Measurements from ENCODE around the gene JAKMIP2. TPM values are rescaled to one million over a fixed set of nuclear protein-coding genes. Genes with fewer than 3 reads are reported as not detected.

Gene JAKMIP2
- polyA plus RNA-seq, 1 of the 3 experiments (the other 2 are of a cell fraction) = 2.1 TPM

GRCh38 chr5:147779694-147780093, 2.8 kb downstream of the JAKMIP2 start:
- Histone ChIP-seq H4K20me1 (ENCODE audit: insufficient read depth) (no peaks in the 10 kb centered on the region), H3K79me2 (ENCODE audit: insufficient read depth) (no peaks in the 10 kb centered on the region; the same call in 1 of the 2 replicates), H3K27ac (ENCODE audit: low read depth in 2 of 2, low read length in 1 of 2) (peak overlapping the region in 1 of 2 experiments; percentile 99; a peak in 2 of 4 replicates), H3K9me3 (no peaks in the 10 kb centered on the region), H3K9ac (no peak overlapping the region), H3K4me3 (ENCODE audit: low read depth in 2 of 2, low read length in 1 of 2) (no peak overlapping the region), H3K9me2 (no peaks in the 10 kb centered on the region), H3K36me3 (replicated peaks in 1 of 2; ENCODE audit: control insufficient read depth in 1 of 2, insufficient read depth in 2 of 2, low read length in 1 of 2) (no peaks in the 10 kb centered on the region), H3K4me2 (no peak overlapping the region), H3F3A (replicated peaks; ENCODE audit: insufficient read depth) (peaks cover 10% of the 10 kb centered on the region), H3K27me3 (ENCODE audit: insufficient read depth) (no peaks in the 10 kb centered on the region), H3K4me1 (ENCODE audit: control insufficient read depth in 1 of 2, insufficient read depth in 2 of 2, low read depth in 1 of 2, low read length in 1 of 2) (no peaks in the 10 kb centered on the region; a peak in 2 of 4 replicates), H2AFZ (ENCODE audit: low read depth) (no peak overlapping the region)
- DNase-seq = no peak
- POLR2A ChIA-PET = no interaction called here
- TF ChIP-seq TAF1 (IDR thresholded peaks at IDR 0.05; ENCODE audit: borderline replicate concordance, low read depth, low read length) = no peak
- no peak for TF ChIP-seq GABPA (IDR thresholded peaks at IDR 0.05; ENCODE audit: low read depth)
- CTCF ChIA-PET = interaction anchor here (0.9 to 1.1 kb wide), 3 partner anchors 41 to 43 kb away, joined by 3 read pairs; no protein-coding TSS in a partner anchor
- 58% methylated on average over 1 of the region's 1 CpG for WGBS (ENCODE audit: low lambda C conversion rate)

- Histone ChIP-seq H3K4me1 (ENCODE audit: control insufficient read depth in 1 of 2, insufficient read depth in 2 of 2, low read depth in 1 of 2, low read length in 1 of 2) (no peaks in the 10 kb centered on the region; a peak in 3 of 4 replicates), H3K9me3 (no peaks in the 10 kb centered on the region), H3K9me2 (no peaks in the 10 kb centered on the region), H3K27ac (ENCODE audit: low read depth in 2 of 2, low read length in 1 of 2) (no peak overlapping the region), H3K79me2 (ENCODE audit: insufficient read depth) (no peaks in the 10 kb centered on the region; the same call in 1 of the 2 replicates), H3K36me3 (replicated peaks in 1 of 2; ENCODE audit: control insufficient read depth in 1 of 2, insufficient read depth in 2 of 2, low read length in 1 of 2) (no peaks in the 10 kb centered on the region), H2AFZ (ENCODE audit: low read depth) (no peak overlapping the region), H3K9ac (no peak overlapping the region), H3K4me3 (ENCODE audit: low read depth in 2 of 2, low read length in 1 of 2) (no peak overlapping the region), H3F3A (replicated peaks; ENCODE audit: insufficient read depth) (peaks cover 1% of the 10 kb centered on the region), H3K27me3 (ENCODE audit: insufficient read depth) (no peaks in the 10 kb centered on the region), H4K20me1 (ENCODE audit: insufficient read depth) (no peaks in the 10 kb centered on the region), H3K4me2 (no peak overlapping the region)
- whole genome bisulfite sequencing (ENCODE audit: low lambda C conversion rate) = 86% methylated on average over 4 of the region's 4 CpGs
- ChIA-PET POLR2A (no interaction called here), CTCF (no interaction called here)
- TF ChIP-seq MEF2A (IDR thresholded peaks at IDR 0.05; ENCODE audit: borderline replicate concordance, low read depth) = no peak
- no peak for TF ChIP-seq FOXJ3 (CRISPR knock-in tag; IDR thresholded peaks at IDR 0.05)
- TF ChIP-seq ZBTB33 (IDR thresholded peaks at IDR 0.05; ENCODE audit: borderline replicate concordance, low read depth) = no peak
- no peak for TF ChIP-seq GATA2 (CRISPR knock-in tag; IDR thresholded peaks at IDR 0.05)
- TF ChIP-seq CHD2 (IDR thresholded peaks at IDR 0.05; ENCODE audit: low read length, partially characterized antibody) = no peak
- DNase-seq = no peak
Observed at GRCh38 chr5:147776989-147777388, 5.5 kb downstream of the JAKMIP2 start.

- H3K79me2 ChIP-seq (ENCODE audit: insufficient read depth) = no peaks in the 10 kb centered on the region
- no peaks in the 10 kb centered on the region for H4K20me1 ChIP-seq (ENCODE audit: insufficient read depth)
- no peaks in the 10 kb centered on the region for H3K27me3 ChIP-seq (ENCODE audit: insufficient read depth)
- H3K36me3 ChIP-seq (replicated peaks in 1 of 2; ENCODE audit: control insufficient read depth in 1 of 2, insufficient read depth in 2 of 2, low read length in 1 of 2) = no peaks in the 10 kb centered on the region
- ChIA-PET POLR2A (no interaction called here), CTCF (no interaction called here)
- no peaks in the 10 kb centered on the region for H3F3A ChIP-seq (replicated peaks; ENCODE audit: insufficient read depth)
- no peaks in the 10 kb centered on the region for H3K9me2 ChIP-seq
- no peak overlapping the region for H3K9ac ChIP-seq
- WGBS (ENCODE audit: low lambda C conversion rate) = 86% methylated on average over 2 of the region's 2 CpGs
- H3K4me2 ChIP-seq = no peak overlapping the region
- H3K9me3 ChIP-seq = no peaks in the 10 kb centered on the region
- peaks cover 0 to 4% of the 10 kb centered on the region in 2 experiments; a peak in 3 of 4 replicates for H3K4me1 ChIP-seq (ENCODE audit: control insufficient read depth in 1 of 2, insufficient read depth in 2 of 2, low read depth in 1 of 2, low read length in 1 of 2)
- no peak overlapping the region for H3K4me3 ChIP-seq (ENCODE audit: low read depth in 2 of 2, low read length in 1 of 2)
- no peak overlapping the region for H2AFZ ChIP-seq (ENCODE audit: low read depth)
- DNase-seq = no peak
- H3K27ac ChIP-seq (ENCODE audit: low read depth in 2 of 2, low read length in 1 of 2) = no peak overlapping the region
- TF ChIP-seq MEF2A (IDR thresholded peaks at IDR 0.05; ENCODE audit: borderline replicate concordance, low read depth) = no peak
- TF ChIP-seq GABPA (IDR thresholded peaks at IDR 0.05; ENCODE audit: low read depth) = no peak
- no peak for TF ChIP-seq CTCF (IDR thresholded peaks at IDR 0.05)
- no peak for TF ChIP-seq EZH2phosphoT487 (IDR thresholded peaks at IDR 0.05; ENCODE audit: borderline replicate concordance, low read depth)
- no peak for TF ChIP-seq CHD2 (IDR thresholded peaks at IDR 0.05; ENCODE audit: low read length, partially characterized antibody)
- no peak for TF ChIP-seq FOSL2 (IDR thresholded peaks at IDR 0.05; ENCODE audit: borderline replicate concordance, low read depth)
- no peak for TF ChIP-seq REST (IDR thresholded peaks at IDR 0.05; ENCODE audit: low read depth, low read length)
- TF ChIP-seq RXRA (IDR thresholded peaks at IDR 0.05; ENCODE audit: borderline replicate concordance, low read depth) = no peak
- no peak for TF ChIP-seq MXI1 (IDR thresholded peaks at IDR 0.05; ENCODE audit: low read depth, low read length)
- TF ChIP-seq POLR2AphosphoS5 (IDR thresholded peaks at IDR 0.05; ENCODE audit: low read depth, low read length) = no peak
Observed at GRCh38 chr5:147773587-147773986, 8.9 kb downstream of the JAKMIP2 start.
